ENCODE results near the gene MAT2B.

The MAT2B gene

GRCh38 chr5:163562071-163562470 is 56.7 kb downstream of the MAT2B start:
- no peak for DNase-seq

DNA sequence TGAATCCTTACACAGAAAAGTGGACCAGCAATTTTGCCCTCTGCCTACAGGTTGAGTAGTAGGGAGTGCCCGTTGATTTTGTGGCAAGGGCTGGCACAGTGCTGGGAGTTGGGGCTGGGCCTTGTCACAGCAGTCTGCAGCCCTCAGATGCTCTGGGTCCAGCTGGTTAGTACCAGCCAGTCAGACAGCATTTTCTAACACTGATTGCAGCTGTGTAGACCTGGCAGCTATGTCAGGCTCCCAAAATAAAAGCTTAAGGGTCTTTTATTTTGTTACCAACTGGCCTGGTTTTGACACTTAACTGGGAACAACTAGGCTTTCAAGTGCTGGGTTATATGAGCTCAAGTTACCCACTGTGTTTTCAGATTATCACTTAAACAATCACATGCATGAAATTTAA is 57.7 kb downstream of the MAT2B start:
- DNase-seq, result no peak

DNA sequence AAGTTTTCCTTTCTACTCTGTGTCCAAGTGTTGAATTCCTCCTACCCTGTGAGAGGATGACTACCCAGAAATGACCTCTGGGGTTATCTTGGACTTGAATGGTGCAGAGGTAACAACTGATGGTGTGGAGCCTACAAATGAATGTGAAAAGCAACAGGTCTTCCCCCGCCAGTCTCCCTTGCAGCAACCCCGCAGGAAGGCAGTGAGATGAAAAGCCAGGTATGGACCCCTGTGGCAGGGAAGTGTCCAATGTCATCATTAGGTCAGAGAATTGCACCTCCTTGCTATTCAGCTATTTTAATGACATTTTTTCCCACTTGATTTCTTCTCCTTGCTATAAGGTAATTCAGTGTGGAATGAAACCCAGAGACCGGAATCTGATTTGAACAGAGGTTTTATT is 58.5 kb downstream of the MAT2B start:
- no peak for DNase-seq

DNA sequence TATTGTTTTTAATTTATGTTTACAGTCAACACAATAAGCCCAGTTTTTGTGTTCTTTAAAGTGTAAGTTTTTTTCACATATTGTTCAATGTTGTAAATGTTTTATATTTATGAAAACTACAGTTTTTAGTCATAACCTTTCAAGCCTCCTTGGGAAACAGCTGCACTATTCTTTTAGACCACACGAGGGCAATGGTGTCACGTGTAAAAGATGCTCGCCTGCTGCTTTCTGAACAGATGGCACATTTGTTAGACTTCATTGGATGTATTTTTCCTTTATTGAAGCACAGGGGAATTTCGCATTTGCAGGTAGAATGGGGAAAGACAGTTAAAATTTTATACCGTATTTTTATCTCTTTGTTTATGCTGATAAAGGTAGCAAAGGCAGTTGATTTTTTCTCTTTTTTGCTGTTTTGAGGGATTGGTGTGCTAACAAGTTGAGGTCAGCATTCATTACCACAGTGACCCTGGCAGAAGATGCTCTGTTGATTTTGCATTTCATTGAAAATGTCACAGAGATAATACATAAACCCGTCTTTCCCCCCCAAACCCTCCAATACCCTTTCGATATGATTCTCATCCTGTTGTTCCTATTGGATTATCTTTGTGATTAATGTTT is 59.0 kb downstream of the MAT2B start:
- peak; percentile 25 to 66 for DNase-seq

DNA sequence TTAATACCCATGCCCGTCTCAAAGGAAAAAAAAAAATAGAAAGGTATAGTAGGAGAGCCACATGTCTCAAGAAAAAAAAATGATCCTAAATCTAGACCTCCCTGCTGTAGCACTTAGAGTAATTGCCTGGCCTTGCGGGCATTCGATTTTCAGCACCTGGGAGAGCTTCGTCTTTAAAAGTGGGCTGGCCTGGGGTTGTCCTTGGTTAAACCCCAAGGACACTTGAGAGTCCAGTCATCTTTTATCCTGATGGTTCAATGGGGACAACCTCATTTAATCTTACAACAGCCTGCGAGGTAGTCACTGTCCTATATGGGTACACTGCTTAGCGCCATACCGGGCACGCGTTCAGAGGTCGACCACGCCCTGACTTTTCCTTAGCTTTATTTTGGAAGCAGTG is 60.1 kb downstream of the MAT2B start:
- DNase-seq, result no peak

- peak in 1 of 2 donors; percentile 2 for DNase-seq
Observed at GRCh38 chr5:163565931-163566608, 60.7 kb downstream of the MAT2B start.

GRCh38 chr5:163566678-163567077 is 61.3 kb downstream of the MAT2B start:
- DNase-seq, result no peak

- DNase-seq, result no peak
Observed at GRCh38 chr5:163567811-163568210, 62.4 kb downstream of the MAT2B start.
